HG02763 (cell line): ENCODE data around the gene LARGE2.
"Not testable (repeated sequence)": the region's sequence is repeated elsewhere in the genome, so short reads cannot be mapped to it uniquely, and the experiment has no call there.

ENCODE experiments used
- ATAC-seq: cut with Tn5 transposase; IDR thresholded peaks from one replicate; pipeline ENCODE4 v1.9.1; 2021; ENCODE audit warnings: mild to moderate bottlenecking, moderate library complexity; ENCODE audit not compliant: unreplicated experiment

LARGE2 gene

GRCh38 chr11:45895553-45896259 is 26.8 kb upstream of the LARGE2 start:
- no peak for ATAC-seq

DNA sequence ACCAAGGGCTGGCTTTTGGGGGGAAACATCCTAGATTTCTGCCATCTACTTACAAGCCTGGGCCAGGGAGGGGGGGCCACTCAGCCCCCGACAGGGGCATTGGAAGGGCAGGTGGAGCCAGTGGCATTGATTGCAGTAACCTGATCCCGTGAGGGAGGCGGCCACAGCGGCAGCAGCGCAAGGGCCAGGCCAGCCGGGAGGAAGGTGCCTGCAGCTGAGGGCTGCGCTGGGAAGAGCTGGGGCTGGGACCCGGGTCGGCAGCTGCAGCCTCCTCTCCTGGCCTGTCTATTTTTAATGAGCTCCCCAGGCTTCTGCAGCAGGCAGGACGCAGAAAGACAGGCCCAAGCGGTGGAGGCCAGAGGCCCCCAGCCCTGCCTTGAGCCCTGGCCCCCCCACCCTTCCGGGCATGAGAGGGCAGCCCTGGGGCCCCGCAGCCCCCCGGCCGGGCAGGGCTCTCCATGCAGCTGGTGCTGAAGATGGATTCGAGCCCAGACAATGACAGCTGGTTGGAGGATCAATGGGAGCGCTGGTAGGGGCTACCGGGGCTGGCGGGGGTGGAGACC is 26.0 kb upstream of the LARGE2 start:
- no peak for ATAC-seq

DNA sequence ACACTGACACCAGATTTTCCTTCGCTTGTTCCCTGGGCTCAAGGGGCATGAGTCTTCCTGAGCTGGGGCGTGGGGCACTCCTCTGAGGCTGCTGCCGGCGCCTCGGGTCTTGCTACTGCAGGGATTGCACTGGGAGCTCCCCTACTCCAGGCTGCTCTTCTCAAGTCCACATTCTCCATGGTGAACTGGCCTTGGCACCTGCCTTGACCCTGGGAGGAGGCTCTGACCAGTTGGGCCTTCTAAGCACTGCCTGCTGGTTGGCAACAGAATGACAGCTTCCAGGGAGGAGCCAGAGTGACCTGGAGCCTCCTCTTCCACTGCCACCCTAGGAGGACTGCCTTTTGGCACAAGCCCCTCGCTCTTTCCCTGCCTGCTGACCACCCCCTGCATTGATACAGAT is 24.9 kb upstream of the LARGE2 start:
- no peak for ATAC-seq

GRCh38 chr11:45899086-45899447 is 23.4 kb upstream of the LARGE2 start:
- ATAC-seq = no peak

DNA sequence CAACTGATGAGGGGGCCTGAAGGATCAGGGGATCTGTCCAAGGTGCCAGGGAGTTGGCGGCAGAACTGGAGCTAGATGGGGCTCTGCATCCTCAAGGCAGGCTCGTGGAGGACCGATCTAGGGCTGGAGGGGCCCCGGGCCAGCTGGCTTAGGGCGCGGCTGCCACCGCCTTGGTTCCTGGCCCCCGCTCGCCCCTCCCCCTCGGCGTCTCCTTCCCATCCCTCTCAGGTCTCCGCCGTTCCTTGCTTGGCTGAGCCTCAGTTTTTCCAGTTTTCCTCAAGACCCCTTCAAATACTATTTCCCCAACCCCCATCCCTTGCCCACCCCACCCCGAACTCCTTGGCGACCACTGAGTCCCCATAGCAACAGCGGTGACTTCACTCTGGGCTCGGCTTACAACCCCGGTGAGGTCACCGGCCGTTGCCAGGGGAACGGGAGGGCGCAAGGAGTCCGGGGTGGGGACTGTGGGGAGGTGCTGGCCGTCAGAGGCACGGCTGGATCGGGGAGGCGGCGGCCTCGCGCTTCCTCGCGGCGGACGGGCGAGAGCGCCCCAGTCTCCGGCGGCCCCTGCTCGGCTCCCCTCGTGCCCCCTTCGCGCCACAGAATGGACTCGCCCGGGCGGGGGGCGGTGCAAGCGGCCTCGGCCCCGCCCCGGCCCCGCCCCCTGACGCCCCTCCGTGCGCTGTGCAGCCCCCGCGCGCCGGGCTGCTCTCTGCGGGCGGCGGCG is 22.8 kb upstream of the LARGE2 start:
- ATAC-seq = no peak

DNA sequence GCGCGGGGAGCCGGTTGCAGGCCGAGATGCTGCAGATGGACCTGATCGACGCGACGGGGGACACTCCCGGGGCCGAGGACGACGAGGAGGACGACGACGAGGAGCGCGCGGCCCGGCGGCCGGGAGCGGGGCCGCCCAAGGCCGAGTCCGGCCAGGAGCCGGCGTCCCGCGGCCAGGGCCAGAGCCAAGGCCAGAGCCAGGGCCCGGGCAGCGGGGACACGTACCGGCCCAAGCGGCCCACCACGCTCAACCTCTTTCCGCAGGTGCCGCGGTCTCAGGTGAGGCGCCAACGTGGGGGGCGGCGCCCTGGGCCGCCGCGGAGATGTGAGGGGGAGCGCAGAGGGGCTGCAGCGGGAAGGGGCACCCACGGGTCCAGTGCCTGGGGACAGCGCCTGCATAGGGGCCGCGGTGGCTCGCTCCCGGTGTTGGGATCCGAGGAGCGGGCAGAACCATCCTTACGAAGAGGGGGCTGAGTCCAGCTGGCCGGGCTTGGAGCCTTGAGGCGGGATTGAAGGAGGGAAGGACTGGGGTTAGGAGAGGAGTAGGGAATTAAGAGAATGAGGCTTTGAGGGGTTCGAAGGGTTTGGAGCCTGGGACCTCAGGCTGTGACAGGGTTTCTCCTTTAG is 22.2 kb upstream of the LARGE2 start:
- not testable (repeated sequence) for ATAC-seq

DNA sequence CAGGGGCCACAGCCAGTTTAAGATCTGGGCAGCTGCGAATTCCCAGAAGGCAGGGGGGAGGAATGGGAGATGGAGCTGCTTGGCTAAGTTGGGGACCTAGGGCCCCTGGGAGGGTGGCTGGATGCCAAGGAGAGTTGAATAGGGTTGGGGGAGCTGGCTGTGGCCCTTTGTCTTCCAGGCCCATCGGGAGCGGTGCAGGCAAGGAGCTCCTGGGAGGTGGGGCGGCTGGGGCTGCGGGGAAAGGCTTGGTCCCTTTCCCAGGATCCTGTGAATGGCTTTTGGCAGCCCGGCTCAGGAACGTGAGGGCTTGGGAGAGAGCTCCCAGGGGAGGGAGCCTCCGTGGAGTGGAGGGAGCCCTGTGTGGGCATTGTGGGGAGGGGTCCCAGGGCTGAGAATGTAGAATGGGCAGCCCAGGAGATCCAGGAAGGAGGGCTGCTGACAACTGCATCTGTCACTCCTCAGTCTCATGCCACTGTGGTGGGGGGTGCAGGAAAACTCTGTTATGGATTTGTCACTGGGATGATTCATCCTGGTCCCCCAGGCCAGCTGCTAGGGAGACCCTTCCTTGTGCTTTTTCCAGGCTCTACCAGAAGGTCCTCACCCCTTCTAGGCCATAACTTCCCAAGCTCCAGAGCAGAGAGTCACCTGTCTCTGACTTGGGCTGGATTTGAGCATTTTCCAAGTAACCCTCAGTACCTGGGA is 21.4 kb upstream of the LARGE2 start:
- ATAC-seq = no peak

DNA sequence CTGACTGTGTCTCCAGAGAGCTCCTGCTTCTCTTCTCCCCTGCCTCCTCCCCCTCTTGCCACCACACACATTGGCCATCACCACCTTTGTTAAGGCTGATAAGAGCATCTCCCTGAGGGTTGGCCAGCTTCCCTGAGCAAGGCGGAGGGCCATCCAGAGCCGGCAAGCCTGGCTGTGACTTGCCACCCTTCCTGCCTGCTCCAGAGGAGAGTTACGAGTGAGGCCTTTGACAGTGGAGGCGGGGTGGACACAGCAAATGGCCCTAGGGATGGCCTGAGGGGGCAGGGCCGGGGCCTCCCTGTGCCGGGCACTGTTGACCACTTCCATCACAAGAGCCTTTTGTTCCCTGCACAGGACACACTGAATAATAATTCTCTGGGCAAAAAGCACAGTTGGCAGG is 20.8 kb upstream of the LARGE2 start:
- ATAC-seq = no peak

DNA sequence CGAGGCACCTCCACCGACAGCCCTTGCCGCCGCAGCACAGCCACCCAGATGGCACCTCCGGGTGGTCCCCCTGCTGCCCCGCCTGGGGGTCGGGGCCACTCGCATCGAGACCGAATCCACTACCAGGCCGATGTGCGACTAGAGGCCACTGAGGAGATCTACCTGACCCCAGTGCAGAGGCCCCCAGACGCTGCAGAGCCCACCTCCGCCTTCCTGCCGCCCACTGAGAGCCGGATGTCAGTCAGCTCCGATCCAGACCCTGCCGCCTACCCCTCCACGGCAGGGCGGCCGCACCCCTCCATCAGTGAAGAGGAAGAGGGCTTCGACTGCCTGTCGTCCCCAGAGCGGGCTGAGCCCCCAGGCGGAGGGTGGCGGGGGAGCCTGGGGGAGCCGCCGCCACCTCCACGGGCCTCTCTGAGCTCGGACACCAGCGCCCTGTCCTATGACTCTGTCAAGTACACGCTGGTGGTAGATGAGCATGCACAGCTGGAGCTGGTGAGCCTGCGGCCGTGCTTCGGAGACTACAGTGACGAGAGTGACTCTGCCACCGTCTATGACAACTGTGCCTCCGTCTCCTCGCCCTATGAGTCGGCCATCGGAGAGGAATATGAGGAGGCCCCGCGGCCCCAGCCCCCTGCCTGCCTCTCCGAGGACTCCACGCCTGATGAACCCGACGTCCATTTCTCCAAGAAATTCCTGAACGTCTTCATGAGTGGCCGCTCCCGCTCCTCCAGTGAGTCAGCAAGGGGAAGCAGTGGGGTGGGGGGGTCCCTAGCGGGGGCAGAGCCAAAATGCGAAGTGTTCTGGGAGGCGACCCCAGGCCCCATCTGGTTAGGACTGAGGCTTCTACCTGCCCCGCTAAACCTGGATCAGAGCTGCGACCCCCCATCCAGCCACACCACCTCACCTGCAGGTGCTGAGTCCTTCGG is 19.7 kb upstream of the LARGE2 start:
- no peak for ATAC-seq

DNA sequence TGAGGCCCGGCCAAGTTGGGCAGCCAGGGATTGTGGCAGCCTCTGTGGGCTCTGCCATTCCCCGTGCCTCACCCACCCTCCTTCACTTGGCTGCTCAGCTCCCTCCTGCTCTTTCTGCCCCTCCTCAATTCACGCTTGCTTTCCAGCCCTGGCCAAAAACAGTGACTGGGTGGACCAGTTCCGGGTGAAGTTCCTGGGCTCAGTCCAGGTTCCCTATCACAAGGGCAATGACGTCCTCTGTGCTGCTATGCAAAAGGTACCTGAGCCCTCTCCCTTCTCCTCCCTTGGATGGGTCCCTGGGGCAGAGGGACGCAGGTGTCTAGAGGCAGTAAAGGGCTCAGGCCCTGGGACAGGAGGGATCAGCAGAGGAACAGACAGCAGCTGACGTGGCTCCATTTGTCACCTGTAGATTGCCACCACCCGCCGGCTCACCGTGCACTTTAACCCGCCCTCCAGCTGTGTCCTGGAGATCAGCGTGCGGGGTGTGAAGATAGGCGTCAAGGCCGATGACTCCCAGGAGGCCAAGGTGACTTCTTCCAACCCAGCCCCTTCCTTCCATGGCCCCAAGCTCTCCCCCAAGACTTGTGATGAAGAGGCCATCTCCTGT is 18.0 kb upstream of the LARGE2 start:
- no peak for ATAC-seq

- ATAC-seq = no peak
These were observed 17.4 kb upstream of the LARGE2 start for GRCh38 chr11:45905095-45905494.

GRCh38 chr11:45905576-45905975 is 16.9 kb upstream of the LARGE2 start:
- ATAC-seq = not testable (repeated sequence)

- no peak for ATAC-seq
These were observed 16.3 kb upstream of the LARGE2 start for GRCh38 chr11:45906096-45906682.

GRCh38 chr11:45906965-45907611 is 15.4 kb upstream of the LARGE2 start, which contains the start of gene FREY1:
Gene FREY1, minus strand, starts transcription at chr11:45907271. Its CDS starts 26 bp downstream, at chr11:45907245.
- ATAC-seq = no peak

DNA sequence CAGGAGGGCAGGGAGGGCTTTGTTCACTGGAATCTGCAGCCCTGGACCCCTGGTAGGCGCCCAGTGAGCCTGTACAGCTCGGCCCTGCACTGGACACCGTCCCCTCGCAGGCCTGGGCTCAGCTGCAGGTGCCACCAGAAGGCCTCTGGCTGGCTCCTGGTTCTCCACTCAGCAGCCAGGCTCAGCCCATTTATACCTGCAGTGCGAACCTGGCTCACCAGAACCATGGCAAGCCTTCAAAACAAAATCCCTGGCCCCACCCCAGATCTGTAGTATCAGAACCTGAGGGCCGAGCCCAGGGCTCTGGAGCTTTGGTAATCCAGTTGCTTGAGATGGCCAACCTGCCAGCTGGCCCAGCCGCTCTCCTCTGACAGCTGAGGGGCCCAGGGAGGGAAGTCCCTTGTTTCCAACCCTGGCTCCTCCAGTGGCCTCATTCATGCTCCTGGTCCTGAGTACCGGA is 14.5 kb upstream of the LARGE2 start:
- ATAC-seq = no peak

DNA sequence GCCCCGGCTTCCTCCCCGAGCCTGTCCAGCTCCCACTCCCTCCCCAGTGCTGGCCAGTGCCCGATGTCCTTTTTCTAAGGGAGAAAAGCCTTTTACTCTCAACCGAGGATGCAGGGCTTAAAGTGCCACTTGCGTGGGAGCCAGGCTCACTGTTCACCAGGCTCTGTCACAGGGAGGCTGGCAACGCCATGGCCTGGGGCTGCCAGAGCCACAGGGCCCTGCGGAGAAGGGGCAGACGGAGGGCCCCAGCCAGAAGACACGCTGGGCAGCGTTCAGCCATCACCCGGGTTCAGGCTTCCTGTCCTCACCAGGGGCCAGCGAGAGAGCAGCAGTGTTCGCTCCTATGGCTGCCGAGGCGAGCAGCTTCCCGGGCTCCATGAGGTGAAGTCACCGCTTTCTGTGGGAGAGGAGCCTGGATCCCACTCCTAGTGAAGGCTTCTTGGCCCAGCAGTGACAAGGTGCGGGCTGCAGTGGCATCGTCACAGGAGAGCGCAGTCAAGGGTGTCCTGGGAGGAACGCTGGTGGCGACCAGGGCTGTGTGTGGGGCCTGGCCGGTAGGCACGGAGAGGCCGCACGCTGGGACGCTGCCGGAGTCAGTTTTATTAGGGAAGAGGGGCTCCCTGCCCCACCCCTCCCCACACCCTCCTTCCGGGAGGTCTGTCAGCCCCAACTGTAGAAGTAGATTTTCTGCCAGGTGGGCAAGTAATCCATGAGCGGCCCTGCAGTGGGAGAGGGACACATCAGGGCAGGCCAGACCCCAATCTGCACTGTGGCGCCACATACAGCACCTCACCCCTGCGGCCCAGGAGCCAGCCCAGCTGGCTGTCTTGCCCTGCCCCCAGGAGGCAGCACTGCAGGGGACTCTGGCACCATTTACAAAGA is 12.6 kb upstream of the LARGE2 start:
- ATAC-seq = no peak

- ATAC-seq = no peak
These were observed 11.8 kb upstream of the LARGE2 start for GRCh38 chr11:45910623-45911022.

GRCh38 chr11:45913514-45913913 is 8.9 kb upstream of the LARGE2 start:
- no peak for ATAC-seq
